Measurements from ENCODE around the gene MTOR. TPM values are rescaled to one million over a fixed set of nuclear protein-coding genes. Genes with fewer than 3 reads are reported as not detected.

MTOR gene
- total and polyA plus RNA-seq, 10 of the 15 experiments (the other 5 are each of a cell fraction or from before 2014, with no cell fraction given): 6.6 to 41.8 (median 29.8) TPM

DNA sequence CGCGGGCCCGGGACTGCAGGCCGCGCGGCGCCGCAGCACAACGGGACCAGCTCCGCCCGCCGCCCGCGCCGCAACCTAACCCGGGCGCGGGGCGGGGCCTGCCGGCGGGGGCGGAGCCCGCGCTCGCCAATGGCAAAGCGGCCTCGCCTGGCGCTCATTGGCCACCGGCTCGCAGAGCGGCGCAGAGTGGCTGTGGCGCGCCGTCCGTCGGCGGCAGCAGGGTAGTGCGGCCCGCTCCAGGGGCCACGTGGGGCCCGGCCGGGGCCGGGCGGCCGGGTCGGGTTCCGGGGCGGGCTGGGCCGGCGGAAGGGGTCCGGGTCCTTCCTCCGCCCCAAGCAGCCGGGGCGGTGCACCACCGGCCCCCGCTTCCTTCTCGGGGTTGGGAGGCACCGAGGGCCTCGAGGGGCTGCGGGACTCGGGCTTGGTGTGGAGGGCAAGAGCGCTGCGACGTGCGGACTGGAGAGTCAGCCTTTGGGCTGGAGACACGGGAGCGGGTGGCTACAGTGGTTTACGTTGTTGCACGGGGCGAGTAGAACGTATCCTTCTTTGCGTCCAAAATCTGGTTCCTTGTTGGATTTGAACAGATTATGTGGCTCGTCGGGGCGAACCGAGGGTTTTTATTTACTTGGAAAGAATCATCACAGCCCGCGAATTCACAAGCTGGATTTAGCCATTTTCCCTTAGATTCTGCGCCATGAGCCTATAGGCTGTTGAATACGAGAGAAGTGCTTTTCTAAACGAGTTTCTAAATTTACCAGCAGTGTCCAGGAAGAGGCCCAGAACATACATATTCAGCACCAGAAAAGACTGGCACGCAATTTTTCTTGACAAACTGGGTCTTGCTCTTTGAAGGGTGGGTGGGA lies 202.2 kb downstream of the MTOR start, which contains the start of gene SRM (continued):
- TF ChIP-seq, protein P1, sequence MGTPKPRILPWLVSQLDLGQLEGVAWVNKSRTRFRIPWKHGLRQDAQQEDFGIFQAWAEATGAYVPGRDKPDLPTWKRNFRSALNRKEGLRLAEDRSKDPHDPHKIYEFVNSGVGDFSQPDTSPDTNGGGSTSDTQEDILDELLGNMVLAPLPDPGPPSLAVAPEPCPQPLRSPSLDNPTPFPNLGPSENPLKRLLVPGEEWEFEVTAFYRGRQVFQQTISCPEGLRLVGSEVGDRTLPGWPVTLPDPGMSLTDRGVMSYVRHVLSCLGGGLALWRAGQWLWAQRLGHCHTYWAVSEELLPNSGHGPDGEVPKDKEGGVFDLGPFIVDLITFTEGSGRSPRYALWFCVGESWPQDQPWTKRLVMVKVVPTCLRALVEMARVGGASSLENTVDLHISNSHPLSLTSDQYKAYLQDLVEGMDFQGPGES (IDR thresholded peaks at IDR 0.05): peak; percentile 71
- TF ChIP-seq, protein P2, sequence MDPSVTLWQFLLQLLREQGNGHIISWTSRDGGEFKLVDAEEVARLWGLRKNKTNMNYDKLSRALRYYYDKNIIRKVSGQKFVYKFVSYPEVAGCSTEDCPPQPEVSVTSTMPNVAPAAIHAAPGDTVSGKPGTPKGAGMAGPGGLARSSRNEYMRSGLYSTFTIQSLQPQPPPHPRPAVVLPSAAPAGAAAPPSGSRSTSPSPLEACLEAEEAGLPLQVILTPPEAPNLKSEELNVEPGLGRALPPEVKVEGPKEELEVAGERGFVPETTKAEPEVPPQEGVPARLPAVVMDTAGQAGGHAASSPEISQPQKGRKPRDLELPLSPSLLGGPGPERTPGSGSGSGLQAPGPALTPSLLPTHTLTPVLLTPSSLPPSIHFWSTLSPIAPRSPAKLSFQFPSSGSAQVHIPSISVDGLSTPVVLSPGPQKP (IDR thresholded peaks at IDR 0.05; ENCODE audit: low read depth, low read length): no peak
- TF ChIP-seq, protein P3, sequence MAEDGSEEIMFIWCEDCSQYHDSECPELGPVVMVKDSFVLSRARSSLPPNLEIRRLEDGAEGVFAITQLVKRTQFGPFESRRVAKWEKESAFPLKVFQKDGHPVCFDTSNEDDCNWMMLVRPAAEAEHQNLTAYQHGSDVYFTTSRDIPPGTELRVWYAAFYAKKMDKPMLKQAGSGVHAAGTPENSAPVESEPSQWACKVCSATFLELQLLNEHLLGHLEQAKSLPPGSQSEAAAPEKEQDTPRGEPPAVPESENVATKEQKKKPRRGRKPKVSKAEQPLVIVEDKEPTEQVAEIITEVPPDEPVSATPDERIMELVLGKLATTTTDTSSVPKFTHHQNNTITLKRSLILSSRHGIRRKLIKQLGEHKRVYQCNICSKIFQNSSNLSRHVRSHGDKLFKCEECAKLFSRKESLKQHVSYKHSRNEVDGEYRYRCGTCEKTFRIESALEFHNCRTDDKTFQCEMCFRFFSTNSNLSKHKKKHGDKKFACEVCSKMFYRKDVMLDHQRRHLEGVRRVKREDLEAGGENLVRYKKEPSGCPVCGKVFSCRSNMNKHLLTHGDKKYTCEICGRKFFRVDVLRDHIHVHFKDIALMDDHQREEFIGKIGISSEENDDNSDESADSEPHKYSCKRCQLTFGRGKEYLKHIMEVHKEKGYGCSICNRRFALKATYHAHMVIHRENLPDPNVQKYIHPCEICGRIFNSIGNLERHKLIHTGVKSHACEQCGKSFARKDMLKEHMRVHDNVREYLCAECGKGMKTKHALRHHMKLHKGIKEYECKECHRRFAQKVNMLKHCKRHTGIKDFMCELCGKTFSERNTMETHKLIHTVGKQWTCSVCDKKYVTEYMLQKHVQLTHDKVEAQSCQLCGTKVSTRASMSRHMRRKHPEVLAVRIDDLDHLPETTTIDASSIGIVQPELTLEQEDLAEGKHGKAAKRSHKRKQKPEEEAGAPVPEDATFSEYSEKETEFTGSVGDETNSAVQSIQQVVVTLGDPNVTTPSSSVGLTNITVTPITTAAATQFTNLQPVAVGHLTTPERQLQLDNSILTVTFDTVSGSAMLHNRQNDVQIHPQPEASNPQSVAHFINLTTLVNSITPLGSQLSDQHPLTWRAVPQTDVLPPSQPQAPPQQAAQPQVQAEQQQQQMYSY (CRISPR knock-in tag; IDR thresholded peaks at IDR 0.05): no peak
- no peak for TF ChIP-seq HDAC2 (IDR thresholded peaks at IDR 0.05)
- no peak for TF ChIP-seq SIN3A (IDR thresholded peaks at IDR 0.05; ENCODE audit: low read depth, low read length)
- TF ChIP-seq SMARCA5 (IDR thresholded peaks at IDR 0.05): 0 out of 2 replicates have a peak, but pooled peaks have one; percentile 44
- no peak for TF ChIP-seq YBX1 (IDR thresholded peaks at IDR 0.05)
- TF ChIP-seq, protein P4, sequence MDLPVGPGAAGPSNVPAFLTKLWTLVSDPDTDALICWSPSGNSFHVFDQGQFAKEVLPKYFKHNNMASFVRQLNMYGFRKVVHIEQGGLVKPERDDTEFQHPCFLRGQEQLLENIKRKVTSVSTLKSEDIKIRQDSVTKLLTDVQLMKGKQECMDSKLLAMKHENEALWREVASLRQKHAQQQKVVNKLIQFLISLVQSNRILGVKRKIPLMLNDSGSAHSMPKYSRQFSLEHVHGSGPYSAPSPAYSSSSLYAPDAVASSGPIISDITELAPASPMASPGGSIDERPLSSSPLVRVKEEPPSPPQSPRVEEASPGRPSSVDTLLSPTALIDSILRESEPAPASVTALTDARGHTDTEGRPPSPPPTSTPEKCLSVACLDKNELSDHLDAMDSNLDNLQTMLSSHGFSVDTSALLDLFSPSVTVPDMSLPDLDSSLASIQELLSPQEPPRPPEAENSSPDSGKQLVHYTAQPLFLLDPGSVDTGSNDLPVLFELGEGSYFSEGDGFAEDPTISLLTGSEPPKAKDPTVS (IDR thresholded peaks at IDR 0.05; ENCODE audit: low read depth, low read length): no peak
- no peak for TF ChIP-seq BRCA1 (IDR thresholded peaks at IDR 0.05; ENCODE audit: low read depth, low read length)
- TF ChIP-seq GATAD2B (conservative IDR thresholded peaks at IDR 0.05; ENCODE audit: low read depth): peak; percentile 58
- peak; percentile 56 for TF ChIP-seq POLR2AphosphoS5 (IDR thresholded peaks at IDR 0.05; ENCODE audit: low read length)
- TF ChIP-seq TCF12 (IDR thresholded peaks at IDR 0.05; ENCODE audit: low read depth, low read length): no peak
- TF ChIP-seq, protein P5, sequence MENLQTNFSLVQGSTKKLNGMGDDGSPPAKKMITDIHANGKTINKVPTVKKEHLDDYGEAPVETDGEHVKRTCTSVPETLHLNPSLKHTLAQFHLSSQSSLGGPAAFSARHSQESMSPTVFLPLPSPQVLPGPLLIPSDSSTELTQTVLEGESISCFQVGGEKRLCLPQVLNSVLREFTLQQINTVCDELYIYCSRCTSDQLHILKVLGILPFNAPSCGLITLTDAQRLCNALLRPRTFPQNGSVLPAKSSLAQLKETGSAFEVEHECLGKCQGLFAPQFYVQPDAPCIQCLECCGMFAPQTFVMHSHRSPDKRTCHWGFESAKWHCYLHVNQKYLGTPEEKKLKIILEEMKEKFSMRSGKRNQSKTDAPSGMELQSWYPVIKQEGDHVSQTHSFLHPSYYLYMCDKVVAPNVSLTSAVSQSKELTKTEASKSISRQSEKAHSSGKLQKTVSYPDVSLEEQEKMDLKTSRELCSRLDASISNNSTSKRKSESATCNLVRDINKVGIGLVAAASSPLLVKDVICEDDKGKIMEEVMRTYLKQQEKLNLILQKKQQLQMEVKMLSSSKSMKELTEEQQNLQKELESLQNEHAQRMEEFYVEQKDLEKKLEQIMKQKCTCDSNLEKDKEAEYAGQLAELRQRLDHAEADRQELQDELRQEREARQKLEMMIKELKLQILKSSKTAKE (IDR thresholded peaks at IDR 0.05; ENCODE audit: low read depth, poor library complexity, severe bottlenecking): no peak
- no peak for TF ChIP-seq CHD4 (IDR thresholded peaks at IDR 0.05)
- no peak for TF ChIP-seq KLF5 (IDR thresholded peaks at IDR 0.05; ENCODE audit: partially characterized antibody)
- TF ChIP-seq POLR2AphosphoS2 (IDR thresholded peaks at IDR 0.05; ENCODE audit: low read depth, low read length): no peak
